Measurements from ENCODE around the gene ATG4B.

DNA sequence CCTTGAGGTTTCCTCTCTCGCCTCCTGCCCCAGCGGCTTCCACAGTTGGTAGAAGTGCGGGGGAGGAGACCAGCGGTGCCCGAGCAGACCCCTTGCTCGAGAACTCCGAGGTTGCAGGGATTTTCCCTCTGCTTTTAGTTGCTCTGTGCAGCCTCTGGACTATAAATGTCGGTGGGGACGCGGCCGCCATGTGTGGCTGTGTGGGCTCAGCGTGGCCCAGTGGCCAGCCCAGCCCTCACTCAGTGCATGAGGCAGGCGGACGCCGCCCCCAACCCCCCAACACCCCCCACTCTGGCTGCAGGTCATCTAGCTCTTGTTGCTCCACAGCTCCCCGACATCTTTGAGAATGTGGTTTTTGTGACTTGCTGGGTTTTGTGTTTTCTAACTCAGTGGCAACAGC lies 81.6 kb downstream of the ATG4B start:
- no peak for TF ChIP-seq POLR2A (IDR thresholded peaks at IDR 0.05; ENCODE audit: low read depth)
- TF ChIP-seq, protein P1, sequence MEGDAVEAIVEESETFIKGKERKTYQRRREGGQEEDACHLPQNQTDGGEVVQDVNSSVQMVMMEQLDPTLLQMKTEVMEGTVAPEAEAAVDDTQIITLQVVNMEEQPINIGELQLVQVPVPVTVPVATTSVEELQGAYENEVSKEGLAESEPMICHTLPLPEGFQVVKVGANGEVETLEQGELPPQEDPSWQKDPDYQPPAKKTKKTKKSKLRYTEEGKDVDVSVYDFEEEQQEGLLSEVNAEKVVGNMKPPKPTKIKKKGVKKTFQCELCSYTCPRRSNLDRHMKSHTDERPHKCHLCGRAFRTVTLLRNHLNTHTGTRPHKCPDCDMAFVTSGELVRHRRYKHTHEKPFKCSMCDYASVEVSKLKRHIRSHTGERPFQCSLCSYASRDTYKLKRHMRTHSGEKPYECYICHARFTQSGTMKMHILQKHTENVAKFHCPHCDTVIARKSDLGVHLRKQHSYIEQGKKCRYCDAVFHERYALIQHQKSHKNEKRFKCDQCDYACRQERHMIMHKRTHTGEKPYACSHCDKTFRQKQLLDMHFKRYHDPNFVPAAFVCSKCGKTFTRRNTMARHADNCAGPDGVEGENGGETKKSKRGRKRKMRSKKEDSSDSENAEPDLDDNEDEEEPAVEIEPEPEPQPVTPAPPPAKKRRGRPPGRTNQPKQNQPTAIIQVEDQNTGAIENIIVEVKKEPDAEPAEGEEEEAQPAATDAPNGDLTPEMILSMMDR (IDR thresholded peaks at IDR 0.05) = no peak

Data from esophagus muscularis mucosa (tissue), 3 donors.